HG02981 (cell line): ENCODE results near the gene SMIM8.
A peak's percentile ranks its signal among the peaks of the same experiment; 100 is the strongest.
"Not testable (repeated sequence)": the region's sequence is repeated elsewhere in the genome, so short reads cannot be mapped to it uniquely, and the experiment has no call there.

ENCODE experiments used
- ATAC-seq: cut with Tn5 transposase; IDR thresholded peaks from one replicate; pipeline ENCODE4 v1.9.1; 2021; ENCODE audit warnings: mild to moderate bottlenecking, moderate library complexity; ENCODE audit not compliant: unreplicated experiment

The SMIM8 gene, protein sequence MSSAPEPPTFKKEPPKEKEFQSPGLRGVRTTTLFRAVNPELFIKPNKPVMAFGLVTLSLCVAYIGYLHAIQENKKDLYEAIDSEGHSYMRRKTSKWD

DNA sequence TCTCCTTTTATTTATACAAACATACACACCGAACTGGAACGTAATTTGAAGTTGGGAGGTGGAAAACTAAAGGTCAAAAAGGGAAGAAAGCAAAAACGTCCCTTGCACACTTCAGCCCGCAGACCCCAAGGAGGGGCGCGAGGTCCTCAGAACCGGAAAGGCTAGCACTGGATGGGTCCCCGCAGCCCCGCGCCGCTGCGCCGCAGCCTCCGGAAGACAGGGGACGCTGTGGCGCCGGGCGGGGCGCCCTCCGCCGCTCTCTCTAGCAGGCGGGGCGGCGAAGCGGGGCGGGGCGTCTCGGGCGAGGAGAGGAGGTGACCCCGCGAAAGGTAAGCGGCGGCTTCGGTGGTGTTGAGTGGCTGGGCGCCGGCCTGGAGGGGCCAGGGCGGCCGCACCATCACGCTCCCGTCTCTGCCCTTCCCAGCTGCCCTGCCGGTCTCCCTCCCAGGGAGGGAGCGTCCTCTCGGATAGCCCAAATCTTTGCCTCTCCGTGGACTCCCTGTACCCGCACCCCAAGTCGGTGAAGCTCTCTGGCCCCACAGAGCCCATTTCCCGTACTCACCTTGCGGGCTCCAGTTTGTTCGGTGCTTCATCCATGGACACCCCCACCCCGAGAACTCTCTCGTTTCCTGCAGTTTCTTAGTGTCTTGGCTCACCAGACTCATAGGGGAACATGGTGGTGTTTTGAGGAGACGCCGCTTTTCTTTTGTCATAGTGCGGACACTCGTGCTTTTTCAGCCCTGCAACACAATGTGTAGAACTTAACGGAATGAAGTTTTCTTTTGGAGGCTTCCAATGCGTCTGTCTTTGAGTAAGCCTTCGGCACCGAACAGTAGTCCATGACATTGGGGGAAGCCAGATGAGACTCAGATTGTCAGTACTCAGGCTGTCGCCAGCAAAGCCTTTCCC, at the start of gene SMIM8:
TSS of gene SMIM8 (plus strand) at position 285 of the 909 bp plus-strand sequence. CDS start 14,444 bp downstream, outside the sequence.
- peak; percentile 100 for ATAC-seq

DNA sequence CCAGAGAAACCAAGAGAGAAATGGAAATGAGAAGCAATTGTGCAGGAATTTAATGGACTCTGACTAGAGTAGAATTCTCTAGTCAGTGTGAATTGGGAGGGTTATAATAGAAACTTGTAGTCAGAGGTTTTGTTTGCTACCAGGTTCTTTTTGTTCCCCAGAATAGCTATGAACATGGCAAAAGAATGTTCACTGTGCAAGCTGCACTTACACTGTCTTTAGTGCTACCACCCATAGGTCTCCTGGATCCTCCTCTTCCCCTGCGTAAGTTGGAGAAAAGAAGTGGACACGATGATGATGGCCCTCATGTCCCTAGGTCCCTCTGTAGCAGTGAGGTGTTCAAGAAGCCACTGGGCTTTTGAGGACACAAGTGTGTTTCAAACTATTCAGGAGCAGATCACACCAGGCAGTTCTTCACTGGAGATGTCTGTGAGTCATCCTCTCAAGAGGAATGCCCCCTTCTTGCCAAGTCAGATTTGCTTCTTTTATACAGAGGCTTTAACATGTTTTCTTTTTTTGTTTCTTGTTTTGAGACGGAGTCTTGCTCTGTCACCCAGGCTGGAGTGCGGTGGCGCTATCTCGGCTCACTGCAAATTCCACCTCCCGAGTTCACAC, 47.6 kb upstream of the SMIM8 start:
- ATAC-seq, result no peak

GRCh38 chr6:87276624-87277023, 45.8 kb upstream of the SMIM8 start:
- no peak for ATAC-seq

DNA sequence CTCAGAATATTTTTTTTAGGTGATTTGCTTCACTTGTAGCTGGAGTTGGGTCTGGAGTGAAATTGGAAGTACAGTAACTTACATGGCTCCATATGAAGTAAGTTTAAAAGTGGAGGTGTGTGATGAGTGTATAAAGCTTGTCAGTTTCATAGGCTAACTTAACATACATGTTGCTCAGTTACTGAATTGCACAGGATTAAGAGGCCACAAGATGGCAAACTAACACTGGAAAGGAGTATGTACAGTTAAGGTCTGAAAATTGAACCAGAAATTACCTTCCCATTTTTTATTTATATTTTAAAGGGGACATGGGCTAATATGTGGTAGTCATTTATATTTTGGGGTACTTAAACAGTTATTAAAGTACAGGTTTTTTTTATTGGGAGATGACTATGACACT, 45.3 kb upstream of the SMIM8 start:
- ATAC-seq, result no peak

GRCh38 chr6:87279196-87279595, 43.2 kb upstream of the SMIM8 start:
- no peak for ATAC-seq

GRCh38 chr6:87281426-87281825, 41.0 kb upstream of the SMIM8 start:
- no peak for ATAC-seq

- no peak for ATAC-seq
Measured at GRCh38 chr6:87282743-87283142, 39.6 kb upstream of the SMIM8 start.

DNA sequence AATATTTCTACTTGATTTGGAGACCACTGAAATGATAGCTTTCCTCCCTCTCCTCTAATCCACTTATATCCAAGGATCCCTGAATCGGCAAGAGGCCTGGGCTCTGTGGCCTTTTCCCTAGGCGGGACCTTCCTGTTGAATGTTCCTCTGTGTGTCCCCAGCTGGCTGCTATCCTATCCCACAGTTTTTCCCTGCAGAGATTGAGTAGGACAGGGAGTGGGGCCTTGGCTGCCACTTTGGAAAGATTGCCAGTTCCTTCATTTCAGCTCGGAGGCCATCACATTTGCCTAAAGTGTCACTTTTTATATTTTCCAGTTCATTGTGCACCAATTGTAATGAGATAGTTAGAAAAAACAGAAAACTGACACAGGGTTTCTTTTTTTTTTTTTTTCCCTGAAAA, 38.9 kb upstream of the SMIM8 start:
- ATAC-seq, result no peak

- ATAC-seq, result no peak
Measured at GRCh38 chr6:87287251-87287650, 35.1 kb upstream of the SMIM8 start.

DNA sequence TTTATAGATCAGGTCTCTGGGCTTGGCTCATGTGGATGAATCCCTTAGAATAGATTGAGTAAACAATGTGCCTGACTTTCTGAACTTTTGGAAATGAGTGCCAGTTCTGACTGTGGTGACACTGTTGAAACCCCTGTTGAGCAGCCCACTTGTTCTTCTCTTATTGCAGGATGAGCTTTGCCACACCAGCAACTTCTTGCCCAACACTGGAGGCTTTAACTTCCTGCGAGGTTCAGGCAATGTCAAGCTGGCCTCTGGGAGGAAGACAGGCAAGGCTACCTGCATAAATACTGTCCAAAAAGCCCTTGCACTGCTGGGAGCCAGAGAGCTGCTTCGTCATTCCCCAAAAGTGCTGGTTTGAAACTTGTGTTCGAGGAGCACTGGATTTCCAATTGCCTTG, 32.8 kb upstream of the SMIM8 start:
- ATAC-seq, result no peak

- ATAC-seq, result no peak
Measured at GRCh38 chr6:87291883-87292282, 30.5 kb upstream of the SMIM8 start.

GRCh38 chr6:87293526-87293925, 28.9 kb upstream of the SMIM8 start:
- no peak for ATAC-seq

DNA sequence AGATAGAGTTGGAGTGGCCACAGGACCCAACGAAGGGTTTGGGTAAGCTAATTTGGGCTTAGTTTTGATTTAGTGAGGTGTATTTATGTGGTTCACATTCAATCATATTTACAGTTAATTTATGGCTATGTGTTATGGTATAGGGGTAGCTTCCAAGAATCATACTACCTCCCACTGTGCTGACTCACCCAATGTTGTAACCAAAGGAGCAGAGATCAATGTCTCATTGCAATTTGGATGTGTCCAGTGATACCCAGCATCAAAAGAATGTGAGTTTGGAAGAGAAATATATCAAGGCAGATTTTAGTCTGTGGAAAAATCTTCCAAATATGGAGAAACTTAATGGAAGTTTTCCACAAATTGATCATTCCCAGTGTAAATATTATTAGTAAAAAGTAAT, 25.3 kb upstream of the SMIM8 start:
- ATAC-seq, result no peak

DNA sequence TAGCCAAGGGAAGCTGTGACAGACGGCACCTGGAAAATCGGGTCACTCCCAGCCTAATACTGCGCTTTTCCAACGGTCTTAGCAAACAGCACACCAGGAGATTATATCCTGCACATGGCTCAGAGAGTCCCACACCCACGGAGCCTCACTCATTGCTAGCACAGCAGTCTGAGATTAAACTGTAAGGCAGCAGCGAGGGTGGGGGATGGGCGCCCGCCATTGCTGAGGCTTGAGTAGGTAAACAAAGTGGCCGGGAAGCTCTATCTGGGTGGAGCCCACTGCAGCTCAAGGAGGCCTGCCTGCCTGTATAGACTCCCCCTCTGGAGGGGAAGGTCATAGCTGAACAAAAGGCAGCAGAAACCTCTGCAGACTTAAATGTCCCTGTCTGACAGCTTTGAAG, 21.1 kb upstream of the SMIM8 start:
- not testable (repeated sequence) for ATAC-seq

- ATAC-seq, result no peak
Measured at GRCh38 chr6:87308970-87309369, 13.4 kb upstream of the SMIM8 start.

GRCh38 chr6:87312860-87313259, 9.5 kb upstream of the SMIM8 start:
- no peak for ATAC-seq

DNA sequence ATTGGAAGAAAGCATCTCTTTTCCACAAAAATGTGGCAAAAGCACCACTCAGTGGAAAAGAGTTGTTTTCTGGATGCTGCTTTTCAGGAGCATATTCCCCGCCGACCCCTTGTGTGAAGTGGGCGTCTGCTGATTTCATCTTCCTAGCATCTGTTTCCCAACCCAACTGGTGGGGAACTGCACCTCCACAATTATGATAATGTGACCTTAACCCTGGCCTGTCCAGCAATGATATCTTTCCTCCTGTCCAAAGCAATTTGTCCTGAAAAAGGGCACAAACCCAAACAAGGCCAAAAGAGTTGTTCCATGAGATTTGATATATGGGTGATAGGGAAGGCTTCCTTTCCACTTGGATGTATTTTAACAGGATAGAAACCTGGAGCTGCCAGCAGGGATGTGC, 7.3 kb upstream of the SMIM8 start:
- ATAC-seq, result no peak

DNA sequence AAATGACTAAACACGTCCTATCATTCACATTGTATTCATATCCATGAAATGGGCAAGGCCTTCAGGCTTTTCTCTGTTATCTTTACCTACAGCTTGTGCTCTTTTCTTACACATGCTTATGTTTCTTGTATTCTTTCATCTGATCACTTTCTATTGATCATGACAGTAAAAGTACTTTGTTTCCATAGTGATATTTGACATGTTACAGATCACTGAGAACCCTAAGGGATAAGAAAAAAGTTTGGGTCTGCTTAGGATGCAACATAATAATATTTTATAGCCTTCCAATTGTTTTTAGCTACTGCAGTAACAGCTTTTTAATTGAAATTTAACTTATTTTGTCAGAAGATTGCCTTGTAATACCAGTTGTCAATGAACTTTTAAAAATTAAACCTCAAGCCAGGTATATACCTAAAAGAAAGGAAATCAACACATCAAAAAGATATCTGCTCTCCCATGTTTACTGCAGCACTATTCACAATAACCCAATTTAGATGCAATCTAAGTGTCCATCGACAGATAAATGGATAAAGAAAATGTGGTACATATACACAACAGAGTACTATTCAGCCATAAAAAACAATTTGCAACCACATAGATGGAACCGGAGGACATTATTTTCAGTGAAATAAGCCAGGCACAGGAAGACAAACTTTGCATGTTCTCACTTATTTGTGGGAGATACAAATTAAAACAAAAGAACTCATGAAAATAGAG, 3.0 kb upstream of the SMIM8 start:
- ATAC-seq, result no peak

GRCh38 chr6:87323880-87324279, 1.5 kb downstream of the SMIM8 start:
- ATAC-seq, result not testable (repeated sequence)

DNA sequence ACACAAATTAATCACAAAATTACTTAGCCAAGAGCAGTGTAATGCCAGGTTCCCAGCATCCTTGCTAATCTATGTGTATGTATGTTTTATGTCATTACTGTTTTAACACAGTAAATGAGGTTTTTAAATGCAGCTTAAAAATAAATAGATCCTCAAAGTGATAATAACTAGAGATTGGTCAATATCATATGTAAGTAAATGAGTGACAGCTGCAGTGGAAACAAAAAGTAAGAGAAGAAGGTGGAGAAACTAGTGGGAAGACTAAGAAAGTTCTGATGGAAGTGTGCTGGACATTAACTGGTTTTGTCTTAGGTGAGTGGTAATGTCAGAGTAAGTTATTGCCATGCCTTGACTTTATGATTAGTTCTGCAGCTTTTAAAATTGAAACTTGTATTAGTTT, 8.6 kb downstream of the SMIM8 start:
- no peak for ATAC-seq

- no peak for ATAC-seq
Measured at GRCh38 chr6:87333033-87333432, 10.6 kb downstream of the SMIM8 start.
